Mucosa of stomach (tissue), 1 donor: ENCODE results near the gene MIB2.

ENCODE experiments used
- H3K27me3 ChIP-seq: one replicate; pipeline ENCODE4 v1.7.0; 2013; ENCODE audit warnings: mild to moderate bottlenecking, low read length; ENCODE audit not compliant: control insufficient read depth, insufficient read depth
- H3K36me3 ChIP-seq: one replicate; pipeline ENCODE4 v1.7.0; 2013; ENCODE audit warnings: low read length; ENCODE audit not compliant: control insufficient read depth, insufficient read depth
- H3K4me1 ChIP-seq: one replicate; pipeline ENCODE4 v1.7.0; 2013; ENCODE audit warnings: mild to moderate bottlenecking, low read length; ENCODE audit not compliant: control insufficient read depth, insufficient read depth
- H3K4me3 ChIP-seq: one replicate; pipeline ENCODE4 v1.7.0; 2013; ENCODE audit warnings: low read length
- H3K9ac ChIP-seq: one replicate; pipeline ENCODE4 v1.7.0; 2013; ENCODE audit warnings: mild to moderate bottlenecking, low read length, moderate library complexity
- H3K9me3 ChIP-seq: one replicate; pipeline ENCODE4 v1.7.0; 2013; ENCODE audit warnings: mild to moderate bottlenecking, low read length, moderate library complexity; ENCODE audit not compliant: control insufficient read depth
- donor health status: Pancreatic carcinoma.

The MIB2 gene

DNA sequence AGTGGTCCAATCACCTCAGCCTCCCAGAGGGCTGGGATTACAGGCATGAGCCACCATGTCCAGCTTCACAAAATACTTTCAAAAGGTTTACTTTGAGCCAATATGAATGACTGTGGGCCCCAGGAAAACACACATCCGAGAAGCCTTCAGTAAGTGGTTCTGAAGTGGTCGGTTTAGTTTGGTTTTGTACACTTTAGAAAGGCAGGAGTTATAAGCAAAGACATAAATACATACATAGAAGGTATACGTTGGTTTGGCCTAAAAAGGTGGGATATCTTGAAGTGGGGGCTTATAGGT is 3.2 kb upstream of the MIB2 start:
- no peaks in the 10 kb centered on the region for H3K36me3 ChIP-seq
- no peak overlapping the region for H3K9ac ChIP-seq
- peaks cover 22% of the 10 kb centered on the region for H3K4me1 ChIP-seq

GRCh38 chr1:1613509-1614082 is 1.7 kb upstream of the MIB2 start:
- peaks cover 27% of the 10 kb centered on the region for H3K4me1 ChIP-seq
- no peaks in the 10 kb centered on the region for H3K36me3 ChIP-seq
- H3K9ac ChIP-seq: no peak overlapping the region
- peak overlapping the region; percentile 74 for H3K4me3 ChIP-seq
- no peaks in the 10 kb centered on the region for H3K27me3 ChIP-seq
- H3K9me3 ChIP-seq: no peaks in the 10 kb centered on the region

More for the DNA sequence above, 3.2 kb upstream of the MIB2 start:
- no peaks in the 10 kb centered on the region for H3K27me3 ChIP-seq
- no peaks in the 10 kb centered on the region for H3K9me3 ChIP-seq
- H3K4me3 ChIP-seq: no peak overlapping the region

- Histone ChIP-seq H3K4me3 (peak overlapping the region; percentile 74), H3K36me3 (no peaks in the 10 kb centered on the region), H3K9me3 (no peaks in the 10 kb centered on the region), H3K4me1 (peaks cover 27% of the 10 kb centered on the region), H3K27me3 (no peaks in the 10 kb centered on the region), H3K9ac (peak overlapping the region; percentile 95)
Observed at GRCh38 chr1:1614204-1614953, 921 bp upstream of the MIB2 start.

DNA sequence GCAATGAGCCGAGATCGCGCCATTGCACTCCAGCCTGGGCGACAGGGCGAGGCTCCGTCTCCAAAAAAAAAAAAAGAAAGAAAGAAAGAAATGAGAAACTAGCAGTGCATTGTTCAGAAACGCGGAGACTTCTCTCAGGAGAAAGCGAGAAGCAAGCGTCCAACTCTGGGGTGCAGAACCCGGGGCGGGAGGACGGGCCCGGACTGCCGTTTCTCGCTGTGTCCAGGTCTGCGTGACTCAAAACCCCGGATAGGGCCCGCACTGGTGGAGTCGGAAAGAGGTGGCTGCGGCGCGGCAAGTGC is 395 bp upstream of the MIB2 start:
- no peaks in the 10 kb centered on the region for H3K36me3 ChIP-seq
- H3K27me3 ChIP-seq: no peaks in the 10 kb centered on the region
- H3K9ac ChIP-seq: peak overlapping the region; percentile 95

DNA sequence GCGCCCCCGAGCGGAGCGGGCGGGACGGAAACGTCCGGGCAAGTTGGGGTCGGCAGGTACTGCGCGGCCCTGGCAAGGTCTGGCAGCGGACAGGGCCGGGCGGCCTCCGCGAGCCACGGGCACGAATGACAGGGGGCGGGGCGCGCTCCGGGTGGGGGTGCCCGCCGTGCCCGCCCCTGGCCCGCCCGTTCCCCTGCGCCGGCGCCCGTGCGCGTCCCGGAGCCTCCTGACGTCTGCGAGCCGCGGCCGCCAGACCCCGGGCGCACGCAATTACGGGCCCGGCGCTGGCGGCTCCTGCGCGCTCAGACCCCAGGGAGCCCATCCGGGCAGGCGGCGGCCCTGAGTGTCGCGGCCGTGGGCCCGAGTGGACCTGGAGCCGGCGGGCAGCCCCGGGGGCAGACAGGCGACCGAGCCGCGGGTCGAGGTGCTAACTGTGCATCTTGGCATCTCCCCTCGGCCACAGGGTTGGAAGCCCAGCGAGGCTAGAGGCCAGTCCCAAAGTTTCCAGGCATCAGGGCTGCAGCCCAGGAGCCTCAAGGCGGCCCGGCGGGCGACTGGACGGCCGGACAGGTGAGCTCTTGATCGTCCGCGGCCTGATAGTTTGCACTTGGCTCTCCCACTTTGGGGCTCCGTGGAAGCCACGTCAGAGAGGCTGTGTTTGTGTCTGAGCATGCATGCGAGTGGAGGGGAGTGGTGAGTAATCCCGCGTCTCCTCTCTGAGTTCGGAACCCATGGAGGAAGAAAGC is 918 bp downstream of the MIB2 start:
- Histone ChIP-seq H3K9me3 (no peaks in the 10 kb centered on the region), H3K27me3 (no peaks in the 10 kb centered on the region), H3K36me3 (no peaks in the 10 kb centered on the region), H3K4me3 (peak overlapping the region; percentile 36), H3K9ac (peak overlapping the region; percentile 95), H3K4me1 (peaks cover 27% of the 10 kb centered on the region)

More for the DNA sequence above, 395 bp upstream of the MIB2 start:
- Histone ChIP-seq H3K9me3 (no peaks in the 10 kb centered on the region), H3K4me1 (peaks cover 27% of the 10 kb centered on the region), H3K4me3 (peak overlapping the region; percentile 74)

- H3K9me3 ChIP-seq: no peaks in the 10 kb centered on the region
- H3K4me1 ChIP-seq: peaks cover 27% of the 10 kb centered on the region
- H3K27me3 ChIP-seq: no peaks in the 10 kb centered on the region
- peak overlapping the region; percentile 95 for H3K9ac ChIP-seq
- H3K4me3 ChIP-seq: peak overlapping the region; percentile 36
- H3K36me3 ChIP-seq: no peaks in the 10 kb centered on the region
Observed at GRCh38 chr1:1616838-1617237, 1.5 kb downstream of the MIB2 start.

DNA sequence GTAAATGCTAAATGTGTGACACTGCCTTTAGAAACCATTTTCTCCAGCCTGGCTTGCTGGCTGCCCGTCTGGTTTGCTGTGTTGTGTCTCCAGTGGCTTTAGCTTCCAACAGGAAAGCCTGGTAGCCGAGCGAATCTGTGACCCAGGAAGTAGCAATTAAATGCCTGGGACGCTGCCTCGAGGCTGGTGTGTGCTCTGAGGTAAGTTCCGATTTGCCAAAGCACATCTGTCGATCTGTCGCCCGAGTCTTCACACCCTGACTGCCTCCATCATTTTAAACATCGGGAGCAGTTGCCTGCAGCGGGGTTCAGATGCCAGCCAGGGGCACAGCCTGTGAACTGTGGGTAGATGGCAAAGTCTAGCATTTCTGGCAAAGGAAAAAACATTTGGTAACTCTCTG is 2.2 kb downstream of the MIB2 start:
- peaks cover 27% of the 10 kb centered on the region for H3K4me1 ChIP-seq
- H3K9ac ChIP-seq: no peak overlapping the region
- no peak overlapping the region for H3K4me3 ChIP-seq
- no peaks in the 10 kb centered on the region for H3K9me3 ChIP-seq
- H3K27me3 ChIP-seq: no peaks in the 10 kb centered on the region
- H3K36me3 ChIP-seq: no peaks in the 10 kb centered on the region

DNA sequence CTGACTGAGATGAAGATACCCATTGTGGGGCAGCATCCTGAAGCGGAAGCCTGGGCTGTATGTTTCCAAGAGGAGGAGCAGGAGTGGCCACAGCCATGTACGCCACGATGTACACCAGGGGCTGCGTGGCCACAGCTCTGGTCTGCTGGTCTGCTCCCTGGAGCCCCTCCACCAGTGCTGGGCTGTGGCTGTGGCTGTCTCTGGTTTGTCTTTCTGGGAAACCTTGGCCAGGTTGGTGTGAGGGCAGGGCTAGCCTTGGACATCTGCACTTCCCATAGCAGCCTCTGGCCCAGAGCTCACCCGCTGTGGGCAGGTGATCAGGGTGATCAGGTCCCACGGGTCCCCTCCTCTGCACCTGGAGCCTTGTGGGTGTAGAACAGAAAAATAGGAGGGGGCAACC is 2.6 kb downstream of the MIB2 start:
- Histone ChIP-seq H3K27me3 (no peaks in the 10 kb centered on the region), H3K9me3 (no peaks in the 10 kb centered on the region), H3K9ac (no peak overlapping the region), H3K4me3 (no peak overlapping the region), H3K36me3 (no peaks in the 10 kb centered on the region), H3K4me1 (peaks cover 27% of the 10 kb centered on the region)

- no peak overlapping the region for H3K4me3 ChIP-seq
- H3K4me1 ChIP-seq: peaks cover 27% of the 10 kb centered on the region
- no peaks in the 10 kb centered on the region for H3K9me3 ChIP-seq
- no peak overlapping the region for H3K9ac ChIP-seq
- H3K36me3 ChIP-seq: no peaks in the 10 kb centered on the region
- H3K27me3 ChIP-seq: no peaks in the 10 kb centered on the region
Observed at GRCh38 chr1:1618396-1619068, 3.2 kb downstream of the MIB2 start.

DNA sequence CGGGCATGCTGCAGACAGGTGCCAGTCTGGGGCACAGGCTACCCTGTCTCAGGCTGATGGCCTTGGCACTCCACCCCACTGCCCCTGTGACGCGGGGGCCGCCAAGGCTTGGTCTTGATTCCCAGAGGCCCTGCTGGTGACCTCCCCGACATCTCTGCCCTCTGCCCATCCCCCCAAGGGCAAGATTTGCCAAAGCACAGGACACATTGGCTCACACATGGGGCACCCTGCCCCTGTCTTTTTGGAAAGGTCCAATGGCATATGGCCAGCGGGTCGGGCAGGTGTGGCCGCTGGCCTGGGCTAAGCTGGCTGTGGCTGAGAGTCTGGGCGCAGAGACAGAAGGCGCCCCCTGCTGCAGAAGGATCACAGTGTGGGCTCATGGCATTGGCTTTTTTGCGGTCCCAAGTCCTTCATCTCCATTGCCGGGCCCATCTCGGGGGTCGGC is 4.6 kb downstream of the MIB2 start:
- Histone ChIP-seq H3K27me3 (no peaks in the 10 kb centered on the region), H3K36me3 (no peaks in the 10 kb centered on the region), H3K4me3 (no peak overlapping the region), H3K4me1 (peaks cover 13% of the 10 kb centered on the region), H3K9me3 (no peaks in the 10 kb centered on the region), H3K9ac (no peak overlapping the region)

DNA sequence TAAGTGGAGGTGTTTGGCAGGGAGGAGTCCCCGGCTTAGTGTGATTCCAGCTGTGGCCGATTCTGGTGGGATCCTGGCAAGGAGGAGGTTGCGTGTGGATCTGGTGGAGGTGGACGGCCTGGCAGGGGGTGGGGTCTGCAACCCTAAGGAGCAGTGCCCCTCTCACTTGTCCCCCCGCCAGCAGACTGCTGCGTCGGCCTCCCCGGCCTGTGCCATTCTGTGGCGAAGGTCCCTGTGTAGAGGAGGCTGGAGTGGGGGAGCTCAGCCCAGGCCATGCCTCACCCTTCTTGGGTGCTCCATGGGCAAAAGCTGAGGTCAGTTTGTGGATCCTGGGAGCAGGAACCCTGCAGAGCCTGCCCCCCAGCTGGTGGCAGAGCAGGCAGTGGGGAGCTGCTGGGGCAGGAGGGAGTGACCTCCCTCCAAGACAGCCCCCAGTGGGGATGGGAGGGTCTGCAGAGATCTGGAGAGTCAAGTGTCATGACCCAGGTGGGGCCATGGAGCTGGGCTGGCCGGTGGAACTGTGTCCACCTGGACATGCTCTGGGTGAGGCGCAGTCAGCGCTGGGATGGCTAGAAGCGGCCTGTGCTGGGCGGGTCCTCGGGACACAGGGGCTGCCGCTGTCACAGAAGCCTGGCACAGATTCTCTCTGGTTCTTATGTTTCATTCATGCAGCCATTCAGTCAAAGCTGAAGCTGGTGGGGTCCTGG is 5.3 kb downstream of the MIB2 start:
- no peaks in the 10 kb centered on the region for H3K36me3 ChIP-seq
- no peaks in the 10 kb centered on the region for H3K27me3 ChIP-seq
- H3K4me1 ChIP-seq: peaks cover 13% of the 10 kb centered on the region
- no peaks in the 10 kb centered on the region for H3K9me3 ChIP-seq
- no peak overlapping the region for H3K9ac ChIP-seq
- no peak overlapping the region for H3K4me3 ChIP-seq
